H1 (cell line): ENCODE measurements around the gene MTERF1. TPM values are rescaled to one million over a fixed set of nuclear protein-coding genes. Genes with fewer than 3 reads are reported as not detected.
A peak's percentile ranks its signal among the peaks of the same experiment; 100 is the strongest.

ENCODE experiments used
- CTCF ChIA-PET: fragments of 300-600 bp; sonication (Branson Sonifier 250); formaldehyde crosslinking; loops from one replicate; lab custom pipeline; 2021; ENCODE audit not compliant: partially characterized antibody; lab: Charles Lee
- POLR2A ChIA-PET: fragments of 300-600 bp; sonication (Branson Sonifier 250); formaldehyde crosslinking; loops from one replicate; lab custom pipeline; 2021; ENCODE audit warnings: inconsistent platforms; ENCODE audit not compliant: partially characterized antibody; lab: Charles Lee
- DNase-seq, 2 experiments: peaks; one replicate each; pipeline versions ENCODE4 v3.0.0 to v3.0.0-alpha.2; 2010 to 2022; ENCODE audit warnings: low spot score in 2 of 2, low read depth in 1 of 2, mixed read lengths in 1 of 2
- FAIRE-seq: peaks from 2 replicates; lab custom pipeline; 2011; peaks lifted over from hg19 to GRCh38; lab: Jason Lieb, UNC
- H2AFZ ChIP-seq: 2 replicates; pipeline ENCODE4 v1.8.1; 2012; ENCODE audit warnings: low read length, inconsistent platforms
- H2AK5ac ChIP-seq: 2 replicates; pipeline ENCODE4 v1.6.1; 2013; ENCODE audit warnings: low read depth, low read length
- H2BK120ac ChIP-seq: replicated peaks from 2 replicates; pipeline ENCODE3; 2013; ENCODE audit warnings: low read depth, low read length, inconsistent platforms
- H2BK12ac ChIP-seq: 2 replicates; pipeline ENCODE4 v1.6.1; 2013; ENCODE audit warnings: low read depth, low read length
- H2BK15ac ChIP-seq: 2 replicates; pipeline ENCODE4 v1.6.1; 2013; ENCODE audit warnings: low read length
- H2BK20ac ChIP-seq: 2 replicates; pipeline ENCODE4 v1.6.1; 2013; ENCODE audit warnings: low read length
- H2BK5ac ChIP-seq: 2 replicates; pipeline ENCODE4 v1.6.1; 2013; ENCODE audit warnings: low read depth, low read length
- H3K14ac ChIP-seq: 2 replicates; pipeline ENCODE4 v1.6.1; 2013; ENCODE audit warnings: inconsistent platforms; ENCODE audit not compliant: insufficient read length
- H3K18ac ChIP-seq: 2 replicates; pipeline ENCODE4 v1.6.1; 2013; ENCODE audit warnings: low read length; ENCODE audit errors: extremely low read depth
- H3K23ac ChIP-seq: 2 replicates; pipeline ENCODE4 v1.6.1; 2013; ENCODE audit warnings: inconsistent platforms; ENCODE audit not compliant: insufficient read length
- H3K23me2 ChIP-seq: 2 replicates; pipeline ENCODE4 v1.6.1; 2013; ENCODE audit warnings: low read depth, low read length
- H3K27ac ChIP-seq: 2 replicates; pipeline ENCODE4 v1.6.1; 2011; ENCODE audit warnings: low read depth, low read length, inconsistent platforms
- H3K27me3 ChIP-seq, 4 experiments: replicated peaks in 1 of 4; 1 replicate in 1 of 4; 2 replicates in 3 of 4; pipeline versions ENCODE4 v1.6.1 to v1.8.1; 2011 to 2013; ENCODE audit warnings: low read length in 3 of 4, mild to moderate bottlenecking in 3 of 4, inconsistent platforms in 2 of 4, mixed read lengths in 2 of 4, moderate library complexity in 1 of 4; ENCODE audit not compliant: control insufficient read depth in 3 of 4, insufficient read depth in 3 of 4; ENCODE audit errors: extremely low read depth in 1 of 4
- H3K36me3 ChIP-seq, 4 experiments: 2 replicates each; pipeline versions ENCODE4 v1.6.1 to v1.8.1; 2011 to 2013; ENCODE audit warnings: mild to moderate bottlenecking in 4 of 4, low read length in 3 of 4, moderate library complexity in 2 of 4, control low read depth in 1 of 4, inconsistent platforms in 1 of 4; ENCODE audit not compliant: insufficient read depth in 4 of 4, control insufficient read depth in 2 of 4
- H3K4ac ChIP-seq: replicated peaks from 2 replicates; pipeline ENCODE3; 2013; ENCODE audit warnings: low read length, low read depth, mixed read lengths, inconsistent platforms; ENCODE audit not compliant: insufficient read length
- H3K4me1 ChIP-seq, 4 experiments: replicated peaks in 1 of 4; 1 replicate in 1 of 4; 2 replicates in 3 of 4; pipeline versions ENCODE4 v1.6.1 to v1.8.1; 2011 to 2013; ENCODE audit warnings: low read length in 3 of 4, inconsistent platforms in 2 of 4, mixed read lengths in 1 of 4; ENCODE audit not compliant: insufficient read depth in 4 of 4, control insufficient read depth in 3 of 4
- H3K4me2 ChIP-seq, 2 experiments: 2 replicates each; pipeline versions ENCODE4 v1.6.1 to v1.8.1; 2011 to 2013; ENCODE audit warnings: low read depth in 2 of 2, low read length in 2 of 2, control low read depth in 1 of 2, inconsistent platforms in 1 of 2, mild to moderate bottlenecking in 1 of 2; ENCODE audit not compliant: insufficient read depth in 1 of 2
- H3K4me3 ChIP-seq, 4 experiments: fragments of 200-600, 300-600 bp in 1 of 4; sonication (generic), shearing (Covaris generic), sonication (Bioruptor Twin) in 1 of 4; 2 replicates each; pipeline versions ENCODE4 v1.5.1 to v1.8.1; 2011 to 2016; ENCODE audit warnings: low read length in 4 of 4, low read depth in 3 of 4, control low read depth in 2 of 4, inconsistent platforms in 2 of 4, mild to moderate bottlenecking in 2 of 4, mixed read lengths in 1 of 4, moderate library complexity in 1 of 4; ENCODE audit not compliant: insufficient read depth in 2 of 4; ENCODE audit errors: extremely low read depth in 1 of 4
- H3K56ac ChIP-seq: replicated peaks from 2 replicates; pipeline ENCODE3; 2013; ENCODE audit warnings: low read depth, mild to moderate bottlenecking, mixed read lengths, low read length, inconsistent platforms; ENCODE audit not compliant: insufficient read length
- H3K79me1 ChIP-seq: 2 replicates; pipeline ENCODE4 v1.6.1; 2013; ENCODE audit warnings: low read depth, low read length, control low read depth
- H3K79me2 ChIP-seq, 2 experiments: 2 replicates each; pipeline versions ENCODE4 v1.6.1 to v1.8.1; 2012 to 2013; ENCODE audit warnings: low read length in 2 of 2, mild to moderate bottlenecking in 2 of 2, inconsistent platforms in 1 of 2; ENCODE audit not compliant: insufficient read depth in 2 of 2, control insufficient read depth in 1 of 2
- H3K9ac ChIP-seq, 4 experiments: replicated peaks in 1 of 4; 1 replicate in 1 of 4; 2 replicates in 3 of 4; pipeline versions ENCODE4 v1.6.1 to v1.8.1; 2011 to 2013; ENCODE audit warnings: low read depth in 3 of 4, low read length in 3 of 4, control low read depth in 2 of 4, mild to moderate bottlenecking in 2 of 4, moderate library complexity in 2 of 4, inconsistent platforms in 1 of 4; ENCODE audit errors: extremely low read depth in 1 of 4
- H3K9me3 ChIP-seq, 2 experiments: 2 replicates each; pipeline versions ENCODE4 v1.6.1 to v1.8.1; 2012 to 2013; ENCODE audit warnings: mild to moderate bottlenecking in 2 of 2, moderate library complexity in 2 of 2, control low read depth in 1 of 2, inconsistent platforms in 1 of 2, low read depth in 1 of 2, low read length in 1 of 2, mixed read lengths in 1 of 2; ENCODE audit not compliant: insufficient read depth in 2 of 2
- H4K20me1 ChIP-seq, 2 experiments: replicated peaks in 1 of 2; 2 replicates each; pipeline versions ENCODE3 to v1.8.1; 2011 to 2013; ENCODE audit warnings: inconsistent platforms in 2 of 2, low read length in 2 of 2, mild to moderate bottlenecking in 1 of 2; ENCODE audit not compliant: insufficient read depth in 2 of 2, control insufficient read depth in 1 of 2
- H4K5ac ChIP-seq: 2 replicates; pipeline ENCODE4 v1.6.1; 2013; ENCODE audit warnings: low read length, low read depth, mixed read lengths, inconsistent platforms; ENCODE audit not compliant: insufficient read length
- H4K8ac ChIP-seq: 2 replicates; pipeline ENCODE4 v1.8.0; 2013; ENCODE audit warnings: mild to moderate bottlenecking, moderate library complexity, low read length, inconsistent platforms; ENCODE audit not compliant: insufficient read depth; ENCODE audit errors: extremely low read depth
- H4K91ac ChIP-seq: replicated peaks from 2 replicates; pipeline ENCODE3; 2013; ENCODE audit warnings: low read length, mixed read lengths, inconsistent platforms; ENCODE audit not compliant: insufficient read length
- RAD21 ChIP-seq, 2 experiments: IDR thresholded peaks in 1 of 2; conservative IDR thresholded peaks in 1 of 2; 2 replicates each; pipeline ENCODE4 v1.6.1; 2011; ENCODE audit warnings: low read depth in 2 of 2, low read length in 2 of 2, improper control_type of control experiment in 1 of 2, inconsistent platforms in 1 of 2, mild to moderate bottlenecking in 1 of 2, moderate library complexity in 1 of 2
- TCF12 ChIP-seq: IDR thresholded peaks from 2 replicates; pipeline ENCODE4 v1.6.1; 2011; ENCODE audit warnings: low read depth, mild to moderate bottlenecking, low read length
- WGBS, 2 experiments: shearing (Covaris generic) in 1 of 2; methylation state at CpG; one replicate each; pipeline versions ENCODE4 v1.1.6 to v1.1.7; 2013 to 2015; ENCODE audit warnings: low lambda C conversion rate in 2 of 2, mixed read lengths in 2 of 2, inconsistent platforms in 1 of 2, low coverage in 1 of 2, missing lambda C conversion rate in 1 of 2; ENCODE audit not compliant: insufficient replicate concordance in 2 of 2, insufficient coverage in 1 of 2, insufficient read length in 1 of 2; ENCODE audit errors: extremely low coverage in 1 of 2, missing lambda C conversion rate in 1 of 2; 5-methylcytosine and 5-hydroxymethylcytosine counted together
- polyA plus RNA-seq, 7 experiments: library from polyadenylated mRNA; depleted of rRNA in 3 of 7; stranded (reverse) in 5 of 7; unstranded in 2 of 7; fragments of >200 nt in 5 of 7; fragments of 200-250 nt in 2 of 7; gene quantifications; 1 replicate in 5 of 7; 2 replicates in 1 of 7; 4 replicates in 1 of 7; pipeline versions ENCODE4 v1.2.1 to v1.2.3, GENCODE V29; 2011 to 2013; ENCODE audit warnings: missing spikeins in 2 of 7, mixed read lengths in 2 of 7
- total RNA-seq: library from RNA; stranded (reverse); fragmentation: NEBNext Ultra II Directional; extraction: Animal tissue kit (Norgen Biotek cat#: 25700); gene quantifications from 2 replicates; pipeline ENCODE4 v1.2.1, GENCODE V29; 2021

Gene MTERF1
- total and polyA plus RNA-seq, 2 of the 8 experiments (the other 6 are each of a cell fraction or from before 2014, with no cell fraction given), result 4.5 to 12.6 TPM

GRCh38 chr7:91876391-91877133 is 3.9 kb downstream of the MTERF1 start:
- DNase-seq (no peak), FAIRE-seq (no peak)
- no peak overlapping the region for H2BK12ac ChIP-seq
- H4K8ac ChIP-seq, result no peak overlapping the region
- 87 to 100% methylated on average over 1 to 4 of the region's 4 CpGs for whole genome bisulfite sequencing, 2 experiments
- no peak overlapping the region for H2AK5ac ChIP-seq
- no peak overlapping the region for H3K4ac ChIP-seq
- H3K4me1 ChIP-seq, result peaks cover 0 to 2% (median 0%) of the 10 kb centered on the region in 4 experiments; a peak in 1 of 7 replicates
- no peak overlapping the region for H2BK5ac ChIP-seq
- H3K23ac ChIP-seq, result no peak overlapping the region
- H3K14ac ChIP-seq, result no peak overlapping the region
- peaks cover 7% of the 10 kb centered on the region for H3K23me2 ChIP-seq
- CTCF ChIA-PET, result interaction anchor here (1.0 to 1.5 kb wide), 6 partner anchors 10 to 46 kb away, joined by 3 to 5 read pairs (median 3); no protein-coding TSS in a partner anchor
- no peaks in the 10 kb centered on the region for H4K20me1 ChIP-seq
- no peak overlapping the region for H2BK120ac ChIP-seq
- POLR2A ChIA-PET, result no interaction called here
- H3K4me3 ChIP-seq, result no peak overlapping the region
- no peak overlapping the region for H2BK15ac ChIP-seq
- no peak overlapping the region for H3K18ac ChIP-seq
- peaks cover 0 to 19% of the 10 kb centered on the region in 2 experiments; a peak in 3 of 4 replicates for H3K79me2 ChIP-seq
- H3K9ac ChIP-seq, result no peak overlapping the region
- H3K79me1 ChIP-seq, result 0 out of 2 replicates have a peak, but pooled peaks cover 3% of the 10 kb centered on the region
- no peaks in the 10 kb centered on the region; a peak in 1 of 7 replicates for H3K27me3 ChIP-seq
- no peak overlapping the region for H3K27ac ChIP-seq
- no peak overlapping the region for H2AFZ ChIP-seq
- H3K36me3 ChIP-seq, result peaks cover 0 to 6% (median 1%) of the 10 kb centered on the region in 4 experiments; a peak in 3 of 8 replicates
- no peak overlapping the region for H3K4me2 ChIP-seq
- no peak overlapping the region for H4K91ac ChIP-seq
- no peak overlapping the region for H3K56ac ChIP-seq
- TF ChIP-seq TCF12 (no peak), RAD21 (IDR thresholded peaks at IDR 0.05 in 1 of 2, conservative IDR thresholded peaks at IDR 0.05 in 1 of 2; ENCODE audit: low read depth in 2 of 2, low read length in 2 of 2) (peak; percentile 4 to 24; a peak in 2 of 4 replicates)
- no peak overlapping the region for H2BK20ac ChIP-seq
- no peaks in the 10 kb centered on the region for H3K9me3 ChIP-seq
- no peak overlapping the region for H4K5ac ChIP-seq
